T-cell (primary cell): Measurements from ENCODE around the gene SLAMF6. TPM values are rescaled to one million over a fixed set of nuclear protein-coding genes. Genes with fewer than 3 reads are reported as not detected.
"Not testable (repeated sequence)": the region's sequence is repeated elsewhere in the genome, so short reads cannot be mapped to it uniquely, and the experiment has no call there.

Experiments used
- ATAC-seq, 4 experiments: fragments of 200-7000 bp in 3 of 4; fragments of 150-1000 bp in 1 of 4; cut with Tn5 transposase; replicated peaks in 1 of 4; 1 replicate in 3 of 4; 2 replicates in 1 of 4; pipeline ENCODE4 v1.10.0; 2021; ENCODE audit warnings: moderate library complexity in 3 of 4, mild to moderate bottlenecking in 2 of 4, moderate number of reproducible peaks in 1 of 4
- CTCF ChIA-PET, 2 donors: fragments of 300-600 bp; sonication (Branson Sonifier 250); formaldehyde crosslinking; loops; one replicate each; lab custom pipeline; 2022; ENCODE audit warnings: antibody characterized with exemption in 2 of 2; lab: Charles Lee
- POLR2A ChIA-PET, 2 donors: fragments of 300-600 bp; sonication (Branson Sonifier 250); formaldehyde crosslinking; loops; one replicate each; lab custom pipeline; 2022; ENCODE audit warnings: antibody characterized with exemption in 2 of 2; lab: Charles Lee
- DNase-seq, 35 experiments: peaks; one replicate each; pipeline versions ENCODE4 v3.0.0 to v3.0.0-alpha.2; 2013 to 2023
- H3K27ac ChIP-seq: one replicate; pipeline ENCODE4 v1.5.1; 2013; ENCODE audit warnings: low read length
- H3K27me3 ChIP-seq, 2 experiments: replicated peaks in 1 of 2; 1 replicate in 1 of 2; 2 replicates in 1 of 2; pipeline versions ENCODE4 v1.6.1 to v1.7.0; 2013; ENCODE audit warnings: low read length in 1 of 2, mixed read lengths in 1 of 2; ENCODE audit not compliant: control insufficient read depth in 2 of 2, insufficient read depth in 2 of 2; ENCODE audit errors: extremely low read depth in 1 of 2
- H3K36me3 ChIP-seq, 2 donors: 1 replicate in 1 of 2; 2 replicates in 1 of 2; pipeline versions ENCODE4 v1.6.1 to v1.7.0; 2013; ENCODE audit warnings: low read length in 1 of 2; ENCODE audit not compliant: control insufficient read depth in 2 of 2, insufficient read depth in 1 of 2; ENCODE audit errors: extremely low read depth in 1 of 2
- H3K4me1 ChIP-seq, 2 experiments: 1 replicate in 1 of 2; 2 replicates in 1 of 2; pipeline versions ENCODE4 v1.6.1 to v1.7.0; 2013; ENCODE audit warnings: low read length in 2 of 2, mixed read lengths in 1 of 2; ENCODE audit not compliant: insufficient read depth in 2 of 2, control insufficient read depth in 1 of 2; ENCODE audit errors: extremely low read depth in 1 of 2
- H3K4me3 ChIP-seq, 2 donors: 1 replicate in 1 of 2; 2 replicates in 1 of 2; pipeline versions ENCODE4 v1.5.1 to v1.7.0; 2013; ENCODE audit warnings: mild to moderate bottlenecking in 2 of 2, low read length in 1 of 2, moderate library complexity in 1 of 2; ENCODE audit not compliant: control insufficient read depth in 1 of 2; ENCODE audit errors: extremely low read depth in 1 of 2
- H3K9me3 ChIP-seq: 2 replicates; pipeline ENCODE4 v1.7.0; 2013
- H3K27ac Mint-ChIP-seq, 2 donors: one replicate each; pipeline ENCODE4 v1.8.0; 2020 to 2021; ENCODE audit warnings: mild to moderate bottlenecking in 2 of 2, mixed read lengths in 2 of 2
- H3K27me3 Mint-ChIP-seq, 2 donors: one replicate each; pipeline ENCODE4 v1.8.0; 2021 to 2022; ENCODE audit warnings: mixed read lengths in 2 of 2
- H3K36me3 Mint-ChIP-seq: one replicate; pipeline ENCODE4 v1.8.0; 2021; ENCODE audit warnings: mixed read lengths
- H3K4me1 Mint-ChIP-seq, 3 donors: one replicate each; pipeline ENCODE4 v1.8.0; 2020 to 2022; ENCODE audit warnings: mixed read lengths in 3 of 3, mild to moderate bottlenecking in 1 of 3
- H3K4me3 Mint-ChIP-seq, 3 donors: one replicate each; pipeline ENCODE4 v1.8.0; 2020 to 2022; ENCODE audit warnings: mild to moderate bottlenecking in 3 of 3, mixed read lengths in 3 of 3, moderate library complexity in 3 of 3
- H3K9me3 Mint-ChIP-seq, 3 donors: one replicate each; pipeline ENCODE4 v1.8.0; 2020 to 2022; ENCODE audit warnings: mixed read lengths in 3 of 3
- WGBS: methylation state at CpG from one replicate; pipeline ENCODE4 v1.1.5; 2013; ENCODE audit warnings: missing lambda C conversion rate; ENCODE audit not compliant: insufficient coverage; 5-methylcytosine and 5-hydroxymethylcytosine counted together
- total RNA-seq, 35 experiments: library from RNA in 6 of 35; stranded (reverse) in 6 of 35; fragments of 120-200 nt in 1 of 35; gene quantifications; one replicate each; pipeline versions ENCODE4 v1.2.1 to v1.2.4 and lab custom pipeline; 2013 to 2026

Gene SLAMF6
- total RNA-seq, 5 donors from 2014 or later (not counting 1 experiment from before 2014, with no cell fraction given): 39.9 to 53.0 (median 47.3) TPM

DNA sequence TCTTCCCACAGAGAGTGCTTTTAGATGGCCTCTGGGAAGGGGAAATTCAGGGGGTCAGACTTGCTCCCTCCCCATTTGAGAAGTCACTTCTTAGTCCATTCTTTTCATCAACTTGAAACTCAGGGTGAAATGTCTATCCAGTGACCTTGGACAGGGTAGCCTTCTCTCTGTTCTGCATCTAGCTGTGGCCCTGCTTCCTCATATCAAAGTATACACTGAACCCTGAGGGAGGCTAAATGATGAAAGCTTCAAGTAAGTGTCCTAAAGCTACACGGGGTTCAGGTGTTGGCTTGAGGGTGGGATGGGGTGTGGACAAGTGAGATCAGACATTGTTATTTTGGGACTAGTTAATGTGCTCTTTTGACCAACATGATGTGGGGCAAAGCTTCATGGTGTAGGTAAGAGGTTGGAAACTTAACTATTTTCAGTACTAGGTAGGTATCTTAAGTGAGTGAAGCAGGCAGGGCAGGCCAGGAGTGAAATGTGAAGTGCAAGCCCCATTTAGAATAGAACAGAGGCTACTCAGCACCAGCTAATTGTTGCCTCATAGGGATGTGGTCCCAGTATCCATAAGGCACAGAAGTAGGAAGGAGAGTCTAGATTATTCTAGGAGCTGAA is 41.0 kb downstream of the SLAMF6 start:
- Histone ChIP-seq H3K27me3 (no peaks in the 10 kb centered on the region), H3K4me1 (peaks cover 0 to 18% of the 10 kb centered on the region in 2 experiments), H3K27ac (peak overlapping the region; percentile 3), H3K4me3 (no peak overlapping the region), H3K36me3 (peaks cover 0 to 20% of the 10 kb centered on the region in 2 donors), H3K9me3 (no peaks in the 10 kb centered on the region)
- H3K27me3 Mint-ChIP-seq: no peaks in the 10 kb centered on the region
- WGBS: 70% methylated on average over 1 of the region's 1 CpG
- peak overlapping the region; percentile 56 to 78 for H3K27ac Mint-ChIP-seq
- H3K9me3 Mint-ChIP-seq: peaks cover 9 to 20% (median 18%) of the 10 kb centered on the region in 3 donors
- peak overlapping the region in 1 of 3 donors; percentile 46 for H3K4me3 Mint-ChIP-seq
- no peak for DNase-seq
- H3K36me3 Mint-ChIP-seq: peaks cover 32% of the 10 kb centered on the region
- peaks cover 44 to 60% (median 50%) of the 10 kb centered on the region in 3 donors for H3K4me1 Mint-ChIP-seq
- ATAC-seq: no peak
- ChIA-PET CTCF (interaction anchor here in 1 of 2 donors (0.6 to 0.7 kb wide), 2 partner anchors 14 to 508 kb away, joined by 3 to 5 read pairs; no protein-coding TSS in a partner anchor), POLR2A (no interaction called here)

DNA sequence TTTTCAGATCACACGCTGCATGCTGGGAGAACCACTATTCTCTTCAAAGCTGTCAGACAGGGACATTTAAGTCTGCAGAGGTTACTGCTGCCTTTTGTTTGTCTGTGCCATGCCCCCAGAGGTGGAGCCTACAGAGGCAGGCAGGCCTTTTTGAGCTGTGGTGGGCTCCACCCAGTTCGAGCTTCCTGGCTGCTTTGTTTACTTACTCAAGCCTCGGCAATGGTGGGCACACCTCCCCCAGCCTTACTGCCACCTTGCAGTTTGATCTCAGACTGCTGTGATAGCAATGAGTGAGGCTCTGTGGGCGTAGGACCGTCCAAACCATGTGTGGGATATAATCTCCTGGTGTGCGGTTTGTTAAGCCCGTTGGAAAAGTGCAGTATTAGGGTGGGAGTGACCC is 42.3 kb downstream of the SLAMF6 start:
- Mint-ChIP-seq H3K36me3 (peaks cover 20% of the 10 kb centered on the region), H3K27ac (peak overlapping the region; percentile 56 to 69), H3K4me1 (peaks cover 44 to 52% (median 49%) of the 10 kb centered on the region in 3 donors), H3K9me3 (peaks cover 9 to 20% (median 18%) of the 10 kb centered on the region in 3 donors), H3K4me3 (peak overlapping the region in 1 of 3 donors; percentile 46)
- POLR2A ChIA-PET, H3K4me3 ChIP-seq, H3K9me3 ChIP-seq, H3K27me3 Mint-ChIP-seq, H3K36me3 ChIP-seq, H3K27me3 ChIP-seq: not testable (repeated sequence)
- CTCF ChIA-PET: interaction anchor here in 1 of 2 donors (0.9 kb wide), 1 partner anchor 104 kb away, joined by 3 read pairs; no protein-coding TSS in a partner anchor
- peak in 34 of 35 experiments; percentile 11 to 77 (median 47) for DNase-seq
- peak in 1 of 4 experiments; percentile 56 for ATAC-seq
- H3K27ac ChIP-seq: peak overlapping the region; percentile 23
- H3K4me1 ChIP-seq: peaks cover 0 to 18% of the 10 kb centered on the region in 2 experiments
- WGBS: 38% methylated on average over 4 of the region's 7 CpGs

DNA sequence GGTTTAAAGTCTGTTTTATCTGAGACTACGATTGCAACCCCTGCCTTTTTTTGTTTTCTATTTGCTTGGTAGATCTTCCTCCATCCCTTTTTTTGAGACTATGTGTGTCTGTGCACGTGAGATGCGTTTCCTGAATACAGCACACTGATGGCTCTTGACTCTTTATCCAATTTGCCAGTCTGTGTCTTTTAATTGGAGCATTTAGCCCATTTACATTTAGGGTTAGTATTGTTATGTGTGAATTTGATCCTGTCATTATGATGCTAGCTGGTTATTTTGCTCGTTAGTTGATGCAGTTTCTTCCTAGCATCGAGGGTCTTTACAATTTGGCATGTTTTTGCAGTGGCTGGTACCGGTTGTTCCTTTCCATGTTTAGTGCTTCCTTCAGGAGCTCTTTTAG is 44.0 kb downstream of the SLAMF6 start:
- Mint-ChIP-seq H3K4me1 (peaks cover 39 to 45% (median 42%) of the 10 kb centered on the region in 3 donors), H3K9me3 (peaks cover 9 to 20% (median 18%) of the 10 kb centered on the region in 3 donors), H3K36me3 (peaks cover 14% of the 10 kb centered on the region)
- DNase-seq, H3K27me3 Mint-ChIP-seq, H3K4me3 Mint-ChIP-seq, H3K27me3 ChIP-seq, H3K9me3 ChIP-seq, H3K27ac ChIP-seq, ATAC-seq, H3K27ac Mint-ChIP-seq, H3K36me3 ChIP-seq, H3K4me3 ChIP-seq, POLR2A ChIA-PET, CTCF ChIA-PET: not testable (repeated sequence)
- peaks cover 0 to 18% of the 10 kb centered on the region in 2 experiments for H3K4me1 ChIP-seq
- WGBS: no CpG with 5 or more reads among the region's 6 CpGs

DNA sequence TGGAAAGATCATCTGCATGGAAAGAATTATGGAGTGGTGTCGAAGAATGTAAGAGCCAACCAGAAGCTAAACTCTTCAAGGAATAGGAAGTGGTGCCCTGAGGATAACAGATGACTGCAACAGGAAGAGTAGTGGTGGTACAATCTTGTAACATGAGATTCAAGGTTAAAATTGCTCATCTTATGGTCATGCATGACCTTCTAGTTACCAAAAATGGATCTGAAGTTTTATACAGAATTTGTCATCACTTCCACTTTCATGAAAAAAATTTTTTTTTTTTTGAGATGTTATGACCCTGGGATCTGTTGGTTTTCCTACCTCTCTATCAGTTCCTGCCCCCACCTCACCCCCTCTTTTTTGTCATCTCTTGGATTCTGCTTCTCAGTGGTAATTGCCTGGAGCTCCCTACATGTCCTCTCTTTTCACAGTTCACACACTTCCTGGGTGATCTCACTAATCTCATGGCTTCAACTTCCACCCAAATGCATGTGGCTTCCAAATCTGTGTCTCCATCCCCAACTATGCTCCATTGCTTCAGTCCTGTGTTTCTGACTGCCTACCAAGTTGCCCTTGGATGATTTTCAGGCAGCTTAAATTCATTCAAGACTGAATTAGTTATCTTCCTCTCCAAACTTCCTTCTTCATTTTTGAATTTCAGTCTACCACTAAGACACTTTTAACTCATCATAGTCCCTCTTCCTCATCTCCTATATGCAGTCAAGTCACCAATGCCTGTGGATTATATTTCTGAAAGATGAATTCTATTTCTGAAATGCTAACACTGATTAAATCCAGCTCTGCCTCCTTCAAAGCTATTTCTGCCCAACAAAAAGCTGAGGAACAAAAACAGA is 48.4 kb downstream of the SLAMF6 start:
- ChIA-PET POLR2A (interaction anchor here in 1 of 2 donors (0.5 kb wide), 1 partner anchor 51 kb away, joined by 3 read pairs; no protein-coding TSS in a partner anchor), CTCF (interaction anchor here in 1 of 2 donors (0.6 to 1.0 kb wide), 3 partner anchors 10 to 604 kb away, joined by 3 read pairs; partner anchors contain the start of gene SLAMF6)
- DNase-seq (no peak), ATAC-seq (no peak)
- Histone ChIP-seq H3K9me3 (no peaks in the 10 kb centered on the region), H3K4me1 (peaks cover 4 to 15% of the 10 kb centered on the region in 2 experiments), H3K27ac (no peak overlapping the region), H3K36me3 (no peaks in the 10 kb centered on the region), H3K27me3 (no peaks in the 10 kb centered on the region), H3K4me3 (no peak overlapping the region)
- Mint-ChIP-seq H3K4me3 (no peak overlapping the region), H3K27ac (no peak overlapping the region), H3K9me3 (peaks cover 7 to 9% (median 8%) of the 10 kb centered on the region in 3 donors), H3K27me3 (no peaks in the 10 kb centered on the region), H3K36me3 (peaks cover 6% of the 10 kb centered on the region), H3K4me1 (peaks cover 0 to 11% (median 5%) of the 10 kb centered on the region in 3 donors)
- WGBS: 89% methylated on average over 1 of the region's 1 CpG

DNA sequence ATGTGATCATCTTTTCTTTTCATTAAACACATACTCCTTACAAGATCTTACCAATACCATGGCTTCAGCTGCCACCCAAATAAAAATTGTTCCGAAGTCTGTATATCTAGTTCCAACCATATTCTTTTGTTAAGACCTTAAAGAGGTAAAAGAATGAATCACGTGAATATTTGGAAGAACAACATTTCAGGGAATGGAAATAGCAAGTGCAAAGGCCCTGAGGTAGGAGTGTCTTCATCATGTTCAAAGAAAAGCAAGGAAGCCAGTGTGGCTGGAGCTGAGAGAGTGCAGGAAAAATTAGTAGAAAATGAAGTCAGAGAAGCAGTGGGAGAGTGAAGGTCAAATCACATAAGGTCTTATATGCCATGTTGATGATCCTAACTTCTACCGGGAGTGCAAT is 50.9 kb downstream of the SLAMF6 start:
- Mint-ChIP-seq H3K9me3 (no peaks in the 10 kb centered on the region), H3K27me3 (no peaks in the 10 kb centered on the region), H3K4me1 (peaks cover 5 to 13% (median 10%) of the 10 kb centered on the region in 3 donors), H3K27ac (no peak overlapping the region), H3K36me3 (no peaks in the 10 kb centered on the region), H3K4me3 (no peak overlapping the region)
- ATAC-seq (no peak), DNase-seq (no peak)
- CTCF ChIA-PET: interaction anchor here in 1 of 2 donors (1.3 kb wide), 1 partner anchor 68 kb away, joined by 3 read pairs; no protein-coding TSS in a partner anchor
- POLR2A ChIA-PET: no interaction called here
- no peaks in the 10 kb centered on the region for H3K36me3 ChIP-seq
- H3K27ac ChIP-seq: no peak overlapping the region
- no peaks in the 10 kb centered on the region for H3K27me3 ChIP-seq
- H3K9me3 ChIP-seq: no peaks in the 10 kb centered on the region
- H3K4me1 ChIP-seq: peaks cover 4 to 15% of the 10 kb centered on the region in 2 experiments
- H3K4me3 ChIP-seq: no peak overlapping the region
- 90% methylated on average over 2 of the region's 3 CpGs for WGBS

DNA sequence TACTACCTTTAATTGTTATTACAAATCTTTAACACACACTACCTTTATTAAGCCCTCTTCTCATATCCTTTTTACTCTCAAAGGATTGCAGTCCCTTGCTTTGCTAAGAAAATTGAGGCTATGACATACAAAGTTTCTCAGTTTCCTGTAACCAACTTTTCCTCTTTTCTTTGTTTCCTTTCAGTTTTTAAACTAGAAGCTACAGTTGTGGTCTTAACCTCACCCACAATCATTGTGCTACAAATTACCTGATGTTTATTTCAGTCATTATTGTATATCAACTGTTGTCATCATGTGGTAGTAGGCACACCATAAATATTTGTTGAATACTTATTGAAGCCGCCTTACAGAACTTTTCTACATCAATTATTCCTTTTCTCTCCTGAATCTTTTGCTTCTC is 51.8 kb downstream of the SLAMF6 start:
- Histone ChIP-seq H3K9me3 (no peaks in the 10 kb centered on the region), H3K27me3 (no peaks in the 10 kb centered on the region), H3K4me3 (no peak overlapping the region), H3K36me3 (no peaks in the 10 kb centered on the region), H3K27ac (peak overlapping the region; percentile 3), H3K4me1 (peaks cover 7 to 15% of the 10 kb centered on the region in 2 experiments)
- Mint-ChIP-seq H3K27ac (no peak overlapping the region), H3K4me3 (no peak overlapping the region), H3K27me3 (no peaks in the 10 kb centered on the region), H3K36me3 (no peaks in the 10 kb centered on the region), H3K4me1 (peaks cover 13 to 22% (median 18%) of the 10 kb centered on the region in 3 donors), H3K9me3 (no peaks in the 10 kb centered on the region)
- ATAC-seq: peak in 3 of 4 experiments; percentile 67 to 80 (median 69)
- ChIA-PET POLR2A (no interaction called here), CTCF (interaction anchor here in 1 of 2 donors (0.7 kb wide), 1 partner anchor 102 kb away, joined by 3 read pairs; no protein-coding TSS in a partner anchor)
- no CpG with 5 or more reads among the region's 1 CpG for WGBS
- DNase-seq: peak in 1 of 35 experiments; percentile 31
